ENCODE data around the gene SAMD4A. TPM values are rescaled to one million over a fixed set of nuclear protein-coding genes. Genes with fewer than 3 reads are reported as not detected.

Gene SAMD4A
- total RNA-seq, 2 experiments from 2014 or later, result 0.06 to 1.0 TPM

DNA sequence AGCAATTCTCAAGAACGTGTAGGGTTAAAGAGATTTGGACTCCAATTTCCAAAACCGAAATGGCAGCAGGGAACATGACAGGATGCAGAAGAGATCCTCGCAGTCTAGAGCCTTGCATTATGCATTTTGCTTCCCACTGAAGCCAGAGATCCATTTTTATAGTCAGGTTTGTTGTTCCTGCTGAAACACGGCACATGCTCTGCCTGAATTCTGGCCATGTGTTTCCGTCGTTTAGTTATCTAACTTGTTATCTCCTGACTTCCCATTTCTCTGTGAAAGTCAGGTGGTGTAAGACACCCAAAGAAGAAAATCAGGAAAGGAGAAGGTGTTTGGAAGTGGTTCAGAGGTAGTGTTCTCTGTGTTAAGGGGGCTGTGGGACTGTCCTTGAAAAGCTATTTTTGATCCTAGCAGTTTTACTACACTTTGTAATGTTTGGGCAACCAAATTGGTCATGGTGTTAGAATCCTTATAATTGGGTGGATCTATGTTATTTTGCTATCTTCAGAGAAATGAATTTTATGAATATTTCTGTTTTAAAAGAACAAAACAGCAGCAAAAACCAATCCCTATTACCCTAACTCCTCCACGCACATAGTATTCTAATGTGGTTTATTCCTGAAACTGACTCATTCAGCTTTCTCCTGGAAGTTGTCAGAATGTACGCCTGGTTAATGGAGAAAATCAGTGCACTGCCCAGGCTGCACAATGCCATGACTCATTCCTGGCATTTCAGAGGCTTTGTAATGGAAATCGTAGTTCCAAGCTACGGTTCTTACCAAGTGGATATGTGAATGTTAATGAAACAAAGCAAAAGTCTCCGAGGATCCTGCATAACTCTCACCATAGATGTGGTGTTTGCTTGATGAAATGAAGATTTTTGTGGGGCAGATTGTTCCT is 110.1 kb downstream of the SAMD4A start:
- Histone ChIP-seq H2AFZ (ENCODE audit: low read length) (no peak overlapping the region), H3K4me3 (ENCODE audit: low read depth, low read length, poor library complexity, severe bottlenecking) (no peak overlapping the region), H3K27ac (ENCODE audit: low read depth, low read length, poor library complexity, severe bottlenecking) (no peak overlapping the region), H3K4me1 (ENCODE audit: insufficient read depth, low read length, poor library complexity, severe bottlenecking) (no peaks in the 10 kb centered on the region), H4K20me1 (ENCODE audit: insufficient read depth, low read length) (no peaks in the 10 kb centered on the region), H3K36me3 (ENCODE audit: insufficient read depth, low read length) (no peaks in the 10 kb centered on the region), H3K79me2 (ENCODE audit: insufficient read depth, low read depth, low read length) (no peaks in the 10 kb centered on the region), H3K4me2 (ENCODE audit: low read length) (no peak overlapping the region), H3K9me3 (ENCODE audit: low read length) (no peaks in the 10 kb centered on the region), H3K9me2 (ENCODE audit: insufficient read depth, low read length) (no peaks in the 10 kb centered on the region)
- DNase-seq (ENCODE audit: low spot score), result no peak
- no peak for TF ChIP-seq EZH2phosphoT487 (IDR thresholded peaks at IDR 0.05; ENCODE audit: borderline replicate concordance, low read depth, low read length)
- TF ChIP-seq, protein P1, sequence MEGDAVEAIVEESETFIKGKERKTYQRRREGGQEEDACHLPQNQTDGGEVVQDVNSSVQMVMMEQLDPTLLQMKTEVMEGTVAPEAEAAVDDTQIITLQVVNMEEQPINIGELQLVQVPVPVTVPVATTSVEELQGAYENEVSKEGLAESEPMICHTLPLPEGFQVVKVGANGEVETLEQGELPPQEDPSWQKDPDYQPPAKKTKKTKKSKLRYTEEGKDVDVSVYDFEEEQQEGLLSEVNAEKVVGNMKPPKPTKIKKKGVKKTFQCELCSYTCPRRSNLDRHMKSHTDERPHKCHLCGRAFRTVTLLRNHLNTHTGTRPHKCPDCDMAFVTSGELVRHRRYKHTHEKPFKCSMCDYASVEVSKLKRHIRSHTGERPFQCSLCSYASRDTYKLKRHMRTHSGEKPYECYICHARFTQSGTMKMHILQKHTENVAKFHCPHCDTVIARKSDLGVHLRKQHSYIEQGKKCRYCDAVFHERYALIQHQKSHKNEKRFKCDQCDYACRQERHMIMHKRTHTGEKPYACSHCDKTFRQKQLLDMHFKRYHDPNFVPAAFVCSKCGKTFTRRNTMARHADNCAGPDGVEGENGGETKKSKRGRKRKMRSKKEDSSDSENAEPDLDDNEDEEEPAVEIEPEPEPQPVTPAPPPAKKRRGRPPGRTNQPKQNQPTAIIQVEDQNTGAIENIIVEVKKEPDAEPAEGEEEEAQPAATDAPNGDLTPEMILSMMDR (conservative IDR thresholded peaks at IDR 0.05; ENCODE audit: low read length), result no peak
- intact Hi-C loops (cut with micrococcal nuclease; ENCODE audit: unreplicated experiment), result no loop called here
- no TSS peak for BruUV-seq (replicated peaks)
- ChIA-PET POLR2A (no interaction called here), CTCF (ENCODE audit: unreplicated experiment) (no interaction called here)

DNA sequence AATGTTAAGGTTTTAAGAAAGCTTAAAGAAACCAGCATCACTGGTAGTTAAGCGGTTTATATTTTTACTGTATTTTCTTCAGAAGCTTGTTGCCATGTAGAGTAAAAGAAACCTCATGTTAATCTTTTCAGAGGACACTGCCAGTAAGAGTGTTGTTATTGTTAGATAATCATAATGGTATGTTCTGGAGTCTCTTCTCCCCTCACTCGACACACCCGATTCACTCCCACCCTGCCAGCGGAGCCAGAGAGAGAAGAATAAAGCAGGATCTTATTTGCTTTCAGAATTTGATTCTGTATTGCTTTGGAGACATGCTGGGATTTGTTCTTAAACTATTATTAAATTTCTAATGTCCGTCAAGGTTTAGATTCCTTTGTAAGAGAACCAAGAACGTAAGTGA is 113.7 kb downstream of the SAMD4A start:
- H4K20me1 ChIP-seq (ENCODE audit: insufficient read depth, low read length), result no peaks in the 10 kb centered on the region
- DNase-seq (ENCODE audit: low spot score), result no peak
- H3K4me3 ChIP-seq (ENCODE audit: low read depth, low read length, poor library complexity, severe bottlenecking), result no peak overlapping the region
- H3K4me2 ChIP-seq (ENCODE audit: low read length), result no peak overlapping the region
- ChIA-PET CTCF (ENCODE audit: unreplicated experiment) (no interaction called here), POLR2A (no interaction called here)
- intact Hi-C loops (cut with micrococcal nuclease; ENCODE audit: unreplicated experiment), result no loop called here
- no peak for TF ChIP-seq EZH2phosphoT487 (IDR thresholded peaks at IDR 0.05; ENCODE audit: borderline replicate concordance, low read depth, low read length)
- TF ChIP-seq, protein P1 (conservative IDR thresholded peaks at IDR 0.05; ENCODE audit: low read length), result no peak
- no peaks in the 10 kb centered on the region for H3K79me2 ChIP-seq (ENCODE audit: insufficient read depth, low read depth, low read length)
- no peaks in the 10 kb centered on the region for H3K4me1 ChIP-seq (ENCODE audit: insufficient read depth, low read length, poor library complexity, severe bottlenecking)
- no peaks in the 10 kb centered on the region for H3K9me2 ChIP-seq (ENCODE audit: insufficient read depth, low read length)
- H3K36me3 ChIP-seq (ENCODE audit: insufficient read depth, low read length), result no peaks in the 10 kb centered on the region
- H3K27ac ChIP-seq (ENCODE audit: low read depth, low read length, poor library complexity, severe bottlenecking), result no peak overlapping the region
- no peaks in the 10 kb centered on the region for H3K9me3 ChIP-seq (ENCODE audit: low read length)
- no TSS peak for BruUV-seq (replicated peaks)
- no peak overlapping the region for H2AFZ ChIP-seq (ENCODE audit: low read length)

DNA sequence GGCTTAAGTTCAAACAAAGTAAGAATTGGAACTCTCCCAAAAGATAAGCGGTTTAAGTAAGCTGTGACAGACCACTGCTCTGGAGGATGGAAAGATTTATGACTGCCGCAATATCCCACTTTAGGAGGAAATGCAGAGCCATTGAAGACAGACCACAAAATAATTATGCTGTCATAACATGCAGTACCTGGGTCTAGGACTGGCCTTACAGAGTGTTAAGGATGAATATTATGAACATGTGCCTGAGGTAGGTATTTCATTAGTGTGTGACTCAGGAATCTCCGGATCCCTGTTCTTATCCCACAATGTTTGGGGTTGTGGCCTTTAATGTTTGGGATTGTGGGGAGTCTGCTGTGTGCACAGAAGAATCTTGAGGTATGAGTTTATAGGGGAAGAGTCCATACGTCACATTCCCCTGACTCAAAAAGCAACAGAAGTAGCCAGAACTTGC is 114.9 kb downstream of the SAMD4A start:
- Histone ChIP-seq H3K27ac (ENCODE audit: low read depth, low read length, poor library complexity, severe bottlenecking) (no peak overlapping the region), H3K36me3 (ENCODE audit: insufficient read depth, low read length) (no peaks in the 10 kb centered on the region), H3K4me3 (ENCODE audit: low read depth, low read length, poor library complexity, severe bottlenecking) (no peak overlapping the region), H3K4me2 (ENCODE audit: low read length) (no peak overlapping the region), H3K4me1 (ENCODE audit: insufficient read depth, low read length, poor library complexity, severe bottlenecking) (no peaks in the 10 kb centered on the region), H3K9me2 (ENCODE audit: insufficient read depth, low read length) (no peaks in the 10 kb centered on the region), H4K20me1 (ENCODE audit: insufficient read depth, low read length) (no peaks in the 10 kb centered on the region), H3K79me2 (ENCODE audit: insufficient read depth, low read depth, low read length) (no peaks in the 10 kb centered on the region), H3K9me3 (ENCODE audit: low read length) (no peaks in the 10 kb centered on the region), H2AFZ (ENCODE audit: low read length) (no peak overlapping the region)
- no peak for DNase-seq (ENCODE audit: low spot score)
- ChIA-PET CTCF (ENCODE audit: unreplicated experiment) (no interaction called here), POLR2A (no interaction called here)
- TF ChIP-seq, protein P1 (conservative IDR thresholded peaks at IDR 0.05; ENCODE audit: low read length), result no peak
- no peak for TF ChIP-seq EZH2phosphoT487 (IDR thresholded peaks at IDR 0.05; ENCODE audit: borderline replicate concordance, low read depth, low read length)
- intact Hi-C loops (cut with micrococcal nuclease; ENCODE audit: unreplicated experiment), result no loop called here
- BruUV-seq (replicated peaks), result no TSS peak
